Panc1 (cell line): Measurements from ENCODE around the gene TTC21B. TPM values are rescaled to one million over a fixed set of nuclear protein-coding genes. Genes with fewer than 3 reads are reported as not detected.
A peak's percentile ranks its signal among the peaks of the same experiment; 100 is the strongest.

Source experiments
- ATAC-seq: fragments of 200-7000 bp; cut with Tn5 transposase; 2 replicates; pipeline ENCODE4 v1.9.1; 2020; ENCODE audit warnings: mild to moderate bottlenecking, moderate library complexity
- Bru-seq: library from RNA; stranded (reverse); fragments of 400-500 nt; gene quantifications from one replicate; lab custom pipeline; 2021; lab: Mats Ljungman, UMichigan
- BruChase-seq, 2 experiments: library from RNA; stranded (reverse); fragments of 400-500 nt; gene quantifications; one replicate each; lab custom pipeline; 2021; lab: Mats Ljungman, UMichigan
- BruUV-seq: library from RNA; stranded (reverse); fragments of 400-500 nt; replicated peaks from 2 replicates; lab custom pipeline; 2021; lab: Mats Ljungman, UMichigan
- CTCF ChIA-PET: fragments of 300-600 bp; sonication (Branson Sonifier 250); formaldehyde crosslinking; loops from one replicate; lab custom pipeline; 2022; ENCODE audit warnings: antibody characterized with exemption; lab: Charles Lee
- POLR2A ChIA-PET: fragments of 300-600 bp; sonication (Branson Sonifier 250); formaldehyde crosslinking; loops from one replicate; lab custom pipeline; 2022; ENCODE audit warnings: antibody characterized with exemption; lab: Charles Lee
- DNase-seq: peaks from one replicate; pipeline ENCODE4 v3.0.0-alpha.2; 2010; ENCODE audit warnings: low read depth, low spot score
- H3K27ac ChIP-seq: 2 replicates; pipeline ENCODE4 v1.5.1; 2011; ENCODE audit warnings: mild to moderate bottlenecking, low read length, inconsistent platforms
- H3K27me3 ChIP-seq: fragments of 200-500 bp; sonication (Bioruptor generic); 2 replicates; pipeline ENCODE4 v1.6.0; 2014; ENCODE audit warnings: low read length, inconsistent platforms; ENCODE audit not compliant: control insufficient read depth, insufficient read depth
- H3K36me3 ChIP-seq: fragments of 200-500 bp; sonication (Bioruptor generic); 2 replicates; pipeline ENCODE4 v1.5.1; 2014; ENCODE audit warnings: inconsistent platforms, mild to moderate bottlenecking, low read length, moderate library complexity; ENCODE audit not compliant: control insufficient read depth, insufficient read depth
- H3K4me1 ChIP-seq: 2 replicates; pipeline ENCODE4 v1.5.1; 2011; ENCODE audit warnings: inconsistent platforms, mild to moderate bottlenecking, low read length, moderate library complexity; ENCODE audit not compliant: control insufficient read depth, insufficient read depth
- H3K4me3 ChIP-seq, 2 experiments: 2 replicates each; pipeline ENCODE4 v1.5.1; 2011 to 2012; ENCODE audit warnings: low read depth in 2 of 2, low read length in 2 of 2, mild to moderate bottlenecking in 2 of 2, inconsistent platforms in 1 of 2, moderate library complexity in 1 of 2
- H3K9me3 ChIP-seq: fragments of 200-500 bp; sonication (Bioruptor generic); 2 replicates; pipeline ENCODE4 v1.5.1; 2014; ENCODE audit warnings: low read depth, mild to moderate bottlenecking, inconsistent platforms, low read length, moderate library complexity; ENCODE audit not compliant: control insufficient read depth, insufficient read depth
- CTCF ChIP-seq: fragments of 450-650 bp; IDR thresholded peaks from 2 replicates; pipeline ENCODE4 v1.5.1; 2017; ENCODE audit warnings: mild to moderate bottlenecking
- POLR2AphosphoS5 ChIP-seq: IDR thresholded peaks from 2 replicates; pipeline ENCODE4 v1.6.1; 2012; ENCODE audit warnings: mild to moderate bottlenecking, low read depth, low read length, moderate library complexity
- REST ChIP-seq, 2 experiments: IDR thresholded peaks; 2 replicates each; pipeline ENCODE4 v1.6.1; 2011 to 2012; ENCODE audit warnings: low read depth in 2 of 2, control low read depth in 1 of 2, low read length in 1 of 2, mild to moderate bottlenecking in 1 of 2, moderate library complexity in 1 of 2; ENCODE audit not compliant: insufficient read depth in 1 of 2
- SIN3A ChIP-seq: IDR thresholded peaks from 2 replicates; pipeline ENCODE4 v1.6.1; 2012; ENCODE audit warnings: low read depth, mild to moderate bottlenecking, low read length, moderate library complexity, borderline replicate concordance; ENCODE audit not compliant: insufficient read depth
- TCF7L2 ChIP-seq: IDR thresholded peaks from 2 replicates; pipeline ENCODE4 v1.6.1; 2011; ENCODE audit warnings: mild to moderate bottlenecking, low read depth, low read length, inconsistent platforms
- in situ Hi-C: cut with HindIII; loops from 2 replicates; pipeline ENCODE4 v1.10.0; 2016; ENCODE audit warnings: low sequenced_read_pairs, low pct_unique_long_range_greater_than_20kb
- intact Hi-C: fragments of 100-400 bp; cut with micrococcal nuclease; formaldehyde crosslinking; loops from one replicate; pipeline ENCODE4 v1.10.0; 2022; ENCODE audit not compliant: unreplicated experiment
- long read RNA-seq: library from polyadenylated mRNA; unstranded; transcript quantifications from one replicate; pipeline ENCODE4 v2.0.0, GENCODE V29; 2021; ENCODE audit not compliant: unreplicated experiment
- polyA plus RNA-seq: library from polyadenylated mRNA; unstranded; fragments of >200 nt; gene quantifications from one replicate; pipeline ENCODE4 v1.2.1, GENCODE V29; 2012; ENCODE audit warnings: missing spikeins; ENCODE audit not compliant: insufficient read length
- total RNA-seq: library from RNA; stranded (reverse); gene quantifications from one replicate; pipeline ENCODE4 v1.2.1, GENCODE V29; 2021; ENCODE audit not compliant: unreplicated experiment

The TTC21B gene
- total RNA-seq (12.4 TPM), Bru-seq, nascent RNA (percentile 75 among the genes with signal in this experiment), BruChase-seq, experiment 1, labeled RNA remaining after a 2-hour chase (percentile 74 among the genes with signal in this experiment), BruChase-seq, experiment 2, labeled RNA remaining after a 6-hour chase (percentile 65 among the genes with signal in this experiment)
- polyA plus RNA-seq, result 6.1 TPM
- long read RNA-seq, full-length matches to known transcripts, result 20 of 29 reads
- long read RNA-seq, partial matches to known transcripts, result 4 of 29 reads
- long read RNA-seq, other reads (novel, unspliced or antisense), result 5 of 29 reads

- CTCF ChIA-PET, result interaction anchor here (0.7 to 1.8 kb wide), 2 partner anchors 173 to 174 kb away, joined by 4 to 10 read pairs; partner anchors contain the start of gene SCN1A
- in situ Hi-C loops, result no loop called here
- DNase-seq (peak; percentile 75), ATAC-seq (peak; percentile 99)
- TF ChIP-seq REST (IDR thresholded peaks at IDR 0.05; ENCODE audit: insufficient read depth in 1 of 2, low read depth in 2 of 2, low read length in 1 of 2), result no peak
- peak; percentile 82 for TF ChIP-seq CTCF
- TF ChIP-seq SIN3A, result no peak; the same call in 1 of the 2 replicates
- TF ChIP-seq TCF7L2, result 0 out of 2 replicates have a peak, but pooled peaks have one; percentile 28
- TF ChIP-seq POLR2AphosphoS5, result 0 out of 2 replicates have a peak, but pooled peaks have one; percentile 44
- intact Hi-C loops, result loop anchor here (1.0 to 5.0 kb wide), 2 partner anchors 174 to 228 kb away; partner anchors contain the start of gene SCN1A
- peak within 1 kb of the TSS; percentile 75 for H3K27ac ChIP-seq
- no peaks in the 10 kb centered on the region; the same call in 1 of the 2 replicates for H3K36me3 ChIP-seq
- no TSS peak for BruUV-seq
- no peaks in the 10 kb centered on the region for H3K9me3 ChIP-seq
- no peaks in the 10 kb centered on the region for H3K27me3 ChIP-seq
- POLR2A ChIA-PET, result interaction anchor here (0.6 kb wide), 1 partner anchor 917 kb away, joined by 3 read pairs; no protein-coding TSS in a partner anchor
- H3K4me1 ChIP-seq, result peaks cover 15% of the 10 kb centered on the region
- H3K4me3 ChIP-seq, result peak within 1 kb of the TSS; percentile 74 to 85
Measured at GRCh38 chr2:165953655-165954606, at the start of gene TTC21B. Gene TTC21B, minus strand, starts transcription at chr2:165953776. Its CDS starts 71 bp downstream, at chr2:165953705.

- intact Hi-C loops, result no loop called here
- no peak for ATAC-seq
- Histone ChIP-seq H3K27me3 (no peaks in the 10 kb centered on the region), H3K9me3 (no peaks in the 10 kb centered on the region), H3K36me3 (no peaks in the 10 kb centered on the region), H3K4me3 (no peak overlapping the region), H3K27ac (no peak overlapping the region), H3K4me1 (no peaks in the 10 kb centered on the region)
- TF ChIP-seq REST (IDR thresholded peaks at IDR 0.05; ENCODE audit: insufficient read depth in 1 of 2, low read depth in 2 of 2, low read length in 1 of 2) (no peak), SIN3A (no peak), POLR2AphosphoS5 (no peak), CTCF (no peak), TCF7L2 (no peak)
- in situ Hi-C loops, result no loop called here
- no TSS peak for BruUV-seq
- ChIA-PET POLR2A (no interaction called here), CTCF (no interaction called here)
- no peak for DNase-seq
Measured at GRCh38 chr2:166000401-166000800, 46.8 kb upstream of the TTC21B start.
